HepG2 (cell line): ENCODE results near the gene FBP1. TPM values are rescaled to one million over a fixed set of nuclear protein-coding genes. Genes with fewer than 3 reads are reported as not detected.
A peak's percentile ranks its signal among the peaks of the same experiment; 100 is the strongest.

Experiments
- ATAC-seq: fragments of 200-7000 bp; cut with Tn5 transposase; 3 replicates; pipeline ENCODE4 v1.9.1; 2020; ENCODE audit warnings: mild to moderate bottlenecking, moderate library complexity
- BruUV-seq: library from RNA; stranded (reverse); fragments of 400-500 nt; replicated peaks from 2 replicates; lab custom pipeline; 2021; lab: Mats Ljungman, UMichigan
- CTCF ChIA-PET: fragments of 300-600 bp; formaldehyde crosslinking; extraction: SDS; loops from one replicate; lab custom pipeline; 2021; ENCODE audit warnings: low total read pairs, inconsistent platforms, low intra/inter-chr PET ratio; lab: Yijun Ruan, JAX
- POLR2A ChIA-PET: fragments of 350-600 bp; sonication (Branson Sonifier 250); formaldehyde crosslinking; loops from one replicate; lab custom pipeline; 2020; ENCODE audit warnings: antibody characterized with exemption, inconsistent platforms; lab: Yijun Ruan, JAX
- DNase-seq: peaks from one replicate; pipeline ENCODE4 v3.0.0-alpha.2; 2015; ENCODE audit warnings: low spot score
- FAIRE-seq: peaks from 3 replicates; lab custom pipeline; 2011; peaks lifted over from hg19 to GRCh38; lab: Jason Lieb, UNC
- H2AFZ ChIP-seq: one replicate; pipeline ENCODE4 v1.6.1; 2011; ENCODE audit warnings: low read length, inconsistent platforms
- H3K27ac ChIP-seq: fragments of 300-600 bp; 3 replicates; pipeline ENCODE4 v1.8.0; 2011; ENCODE audit warnings: mixed run types, mild to moderate bottlenecking, mixed read lengths, low read length, inconsistent platforms; ENCODE audit not compliant: insufficient read depth; ENCODE audit errors: extremely low read length
- H3K27me3 ChIP-seq, 2 experiments: fragments of 200-600 bp in 1 of 2; 2 replicates in 1 of 2; 3 replicates in 1 of 2; pipeline versions ENCODE4 v1.6.0 to v1.8.0; 2011; ENCODE audit warnings: low read length in 2 of 2, mild to moderate bottlenecking in 2 of 2, moderate library complexity in 2 of 2, inconsistent platforms in 1 of 2; ENCODE audit not compliant: insufficient read depth in 2 of 2, control insufficient read depth in 1 of 2
- H3K36me3 ChIP-seq, 2 experiments: fragments of 200-600 bp in 1 of 2; replicated peaks in 1 of 2; 2 replicates in 1 of 2; 3 replicates in 1 of 2; pipeline versions ENCODE4 v1.5.1 to v1.8.0; 2011; ENCODE audit warnings: low read length in 2 of 2, inconsistent platforms in 1 of 2; ENCODE audit not compliant: insufficient read depth in 2 of 2, control insufficient read depth in 1 of 2
- H3K4me1 ChIP-seq: 2 replicates; pipeline ENCODE4 v1.5.1; 2012; ENCODE audit warnings: low read length, inconsistent platforms; ENCODE audit not compliant: insufficient read depth
- H3K4me2 ChIP-seq: 2 replicates; pipeline ENCODE4 v1.6.0; 2011; ENCODE audit warnings: low read depth, low read length, inconsistent platforms
- H3K4me3 ChIP-seq, 3 experiments: fragments of 200-600 bp in 1 of 3; sonication (generic), shearing (Covaris generic) in 1 of 3; replicated peaks in 1 of 3; 2 replicates each; pipeline ENCODE4 v1.5.1; 2011 to 2016; ENCODE audit warnings: low read length in 3 of 3, inconsistent platforms in 2 of 3, low read depth in 2 of 3, mild to moderate bottlenecking in 2 of 3, control low read depth in 1 of 3, mixed read lengths in 1 of 3; ENCODE audit not compliant: insufficient read depth in 1 of 3
- H3K79me2 ChIP-seq: one replicate; pipeline ENCODE4 v1.6.1; 2011; ENCODE audit warnings: low read length, inconsistent platforms; ENCODE audit not compliant: insufficient read depth
- H3K9ac ChIP-seq: 2 replicates; pipeline ENCODE4 v1.6.0; 2011; ENCODE audit warnings: mild to moderate bottlenecking, low read depth, low read length, inconsistent platforms; ENCODE audit not compliant: insufficient read depth
- H3K9me3 ChIP-seq: 2 replicates; pipeline ENCODE4 v1.5.1; 2012; ENCODE audit warnings: mild to moderate bottlenecking, low read length
- H4K20me1 ChIP-seq: 2 replicates; pipeline ENCODE4 v1.6.0; 2011; ENCODE audit warnings: inconsistent platforms, mild to moderate bottlenecking, low read length, moderate library complexity; ENCODE audit not compliant: insufficient read depth
- KAT2B ChIP-seq: fragments of 150-350 bp; IDR thresholded peaks from 2 replicates; pipeline ENCODE4 v1.6.1; 2014; ENCODE audit warnings: low read depth, low read length, borderline replicate concordance
- ZNF326 ChIP-seq: sonication (generic); formaldehyde crosslinking; IDR thresholded peaks from 2 replicates; pipeline ENCODE4 v1.4.0; 2020; ENCODE audit warnings: missing genetic modification reagents, borderline replicate concordance
- ZNF644 ChIP-seq: IDR thresholded peaks from 2 replicates; pipeline ENCODE4 v1.6.1; 2016; ENCODE audit warnings: low read depth
- WGBS: methylation state at CpG from one replicate; pipeline ENCODE4 v1.1.6; 2017; ENCODE audit warnings: low lambda C conversion rate; 5-methylcytosine and 5-hydroxymethylcytosine counted together
- in situ Hi-C: cut with HindIII; loops from 2 replicates; pipeline ENCODE4 v1.10.0; 2017; ENCODE audit warnings: low pct_unique_long_range_greater_than_20kb; ENCODE audit not compliant: extremely low pct_ligation_motif_present
- intact Hi-C: fragments of 100-400 bp; cut with micrococcal nuclease; formaldehyde crosslinking; loops from one replicate; pipeline ENCODE4 v1.10.0; 2022; ENCODE audit not compliant: unreplicated experiment
- polyA plus RNA-seq, 8 experiments: library from polyadenylated mRNA; depleted of rRNA in 3 of 8; stranded (reverse) in 7 of 8; unstranded in 1 of 8; fragments of >200 nt; fragmentation: Illumina TruSeq in 4 of 8; extraction: Trizol in 4 of 8; gene quantifications; 2 replicates each; pipeline versions ENCODE4 v1.2.1 to v1.2.3, GENCODE V29; 2011 to 2016; ENCODE audit warnings: low read depth in 4 of 8, missing spikeins in 1 of 8, mixed read lengths in 1 of 8; ENCODE audit not compliant: insufficient read depth in 1 of 8
- total RNA-seq, 5 experiments: library from RNA; depleted of rRNA; stranded (reverse); fragments of >200 nt; fragmentation: Illumina TruSeq; extraction: Trizol; gene quantifications; 2 replicates each; pipeline ENCODE4 v1.2.3, GENCODE V29; 2016; ENCODE audit warnings: low read depth in 1 of 5
- TF ChIP-seq, protein P1 (sequence below), 2 experiments: sonication (generic) in 1 of 2; formaldehyde crosslinking in 1 of 2; IDR thresholded peaks; 2 replicates each; pipeline versions ENCODE4 v1.4.0 to v1.6.1; 2016 to 2020; ENCODE audit warnings: borderline replicate concordance in 1 of 2, low read depth in 1 of 2, mild to moderate bottlenecking in 1 of 2, missing genetic modification reagents in 1 of 2
- TF ChIP-seq, protein P2 (sequence below): sonication (generic); formaldehyde crosslinking; IDR thresholded peaks from 2 replicates; pipeline ENCODE4 v1.5.0; 2020; ENCODE audit warnings: mild to moderate bottlenecking, missing genetic modification reagents, moderate library complexity

The FBP1 gene
- total and polyA plus RNA-seq, 2 of the 13 experiments (the other 11 are each of a cell fraction or from before 2014, with no cell fraction given): 0.29 to 0.53 TPM

DNA sequence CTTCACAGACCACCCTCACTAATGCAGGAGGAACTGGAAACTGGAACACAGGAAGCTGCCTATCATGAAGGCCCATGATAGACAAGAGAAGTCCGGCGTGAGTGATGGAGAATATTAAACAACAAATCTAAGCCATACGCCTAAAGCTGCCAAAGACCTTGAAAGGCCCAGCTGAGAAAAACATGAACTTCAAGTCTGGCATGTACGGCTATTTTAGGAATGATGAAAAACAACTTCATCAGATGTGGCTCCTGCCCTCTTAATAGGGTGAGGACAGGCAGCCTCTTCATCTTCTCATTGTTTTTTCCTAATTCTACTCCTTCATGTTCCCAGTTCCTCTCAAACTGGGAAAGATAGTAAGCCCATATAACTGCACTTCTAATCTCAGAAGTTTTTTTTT, 20.3 kb downstream of the FBP1 start (continued):
- TF ChIP-seq, protein P1, sequence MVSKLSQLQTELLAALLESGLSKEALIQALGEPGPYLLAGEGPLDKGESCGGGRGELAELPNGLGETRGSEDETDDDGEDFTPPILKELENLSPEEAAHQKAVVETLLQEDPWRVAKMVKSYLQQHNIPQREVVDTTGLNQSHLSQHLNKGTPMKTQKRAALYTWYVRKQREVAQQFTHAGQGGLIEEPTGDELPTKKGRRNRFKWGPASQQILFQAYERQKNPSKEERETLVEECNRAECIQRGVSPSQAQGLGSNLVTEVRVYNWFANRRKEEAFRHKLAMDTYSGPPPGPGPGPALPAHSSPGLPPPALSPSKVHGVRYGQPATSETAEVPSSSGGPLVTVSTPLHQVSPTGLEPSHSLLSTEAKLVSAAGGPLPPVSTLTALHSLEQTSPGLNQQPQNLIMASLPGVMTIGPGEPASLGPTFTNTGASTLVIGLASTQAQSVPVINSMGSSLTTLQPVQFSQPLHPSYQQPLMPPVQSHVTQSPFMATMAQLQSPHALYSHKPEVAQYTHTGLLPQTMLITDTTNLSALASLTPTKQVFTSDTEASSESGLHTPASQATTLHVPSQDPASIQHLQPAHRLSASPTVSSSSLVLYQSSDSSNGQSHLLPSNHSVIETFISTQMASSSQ (IDR thresholded peaks at IDR 0.05; ENCODE audit: low read depth): no peak
- TF ChIP-seq, protein P1 (CRISPR knock-in tag; IDR thresholded peaks at IDR 0.05; ENCODE audit: borderline replicate concordance): no peak
- TF ChIP-seq, all 625 proteins: peak for 0

DNA sequence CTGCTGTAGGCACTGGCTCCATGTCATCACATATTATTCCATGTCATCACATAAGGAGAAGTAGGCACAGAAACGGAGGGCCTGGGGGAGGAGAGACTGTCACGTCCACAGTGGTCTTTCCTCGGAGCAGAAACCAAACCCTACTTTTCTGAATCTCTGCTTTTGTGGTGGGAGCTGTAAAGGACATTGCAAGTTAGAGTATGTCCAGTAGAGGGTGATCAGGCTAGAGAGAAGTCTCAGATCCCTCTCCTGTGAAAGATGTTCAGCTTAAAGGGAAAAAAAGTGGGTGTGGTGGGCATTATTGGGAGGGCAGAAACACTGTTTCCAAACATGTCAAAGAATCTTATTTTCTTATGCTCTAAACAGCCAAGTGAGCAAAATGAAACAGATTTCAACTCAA, 26.3 kb downstream of the FBP1 start:
- Histone ChIP-seq H3K36me3 (no peaks in the 10 kb centered on the region), H3K4me3 (no peak overlapping the region), H3K4me1 (peaks cover 44% of the 10 kb centered on the region), H4K20me1 (no peaks in the 10 kb centered on the region), H3K27me3 (no peaks in the 10 kb centered on the region), H3K9ac (no peak overlapping the region), H3K79me2 (no peaks in the 10 kb centered on the region), H3K9me3 (no peaks in the 10 kb centered on the region), H3K27ac (no peak overlapping the region), H3K4me2 (no peak overlapping the region), H2AFZ (no peak overlapping the region)
- intact Hi-C loops: no loop called here
- BruUV-seq: no TSS peak
- CTCF ChIA-PET: no interaction called here
- DNase-seq (no peak), FAIRE-seq (no peak), ATAC-seq (no peak)
- POLR2A ChIA-PET: interaction anchor here (2.0 kb wide), 1 partner anchor 58 kb away, joined by 6 read pairs; the partner anchor contains the start of gene PCAT7
- WGBS: 87% methylated on average over 3 of the region's 3 CpGs
- TF ChIP-seq ZNF326 (CRISPR knock-in tag) (no peak), KAT2B (no peak), ZNF644 (CRISPR knock-in tag) (peak; percentile 53; the same call in 1 of the 2 replicates)
- TF ChIP-seq, protein P2, sequence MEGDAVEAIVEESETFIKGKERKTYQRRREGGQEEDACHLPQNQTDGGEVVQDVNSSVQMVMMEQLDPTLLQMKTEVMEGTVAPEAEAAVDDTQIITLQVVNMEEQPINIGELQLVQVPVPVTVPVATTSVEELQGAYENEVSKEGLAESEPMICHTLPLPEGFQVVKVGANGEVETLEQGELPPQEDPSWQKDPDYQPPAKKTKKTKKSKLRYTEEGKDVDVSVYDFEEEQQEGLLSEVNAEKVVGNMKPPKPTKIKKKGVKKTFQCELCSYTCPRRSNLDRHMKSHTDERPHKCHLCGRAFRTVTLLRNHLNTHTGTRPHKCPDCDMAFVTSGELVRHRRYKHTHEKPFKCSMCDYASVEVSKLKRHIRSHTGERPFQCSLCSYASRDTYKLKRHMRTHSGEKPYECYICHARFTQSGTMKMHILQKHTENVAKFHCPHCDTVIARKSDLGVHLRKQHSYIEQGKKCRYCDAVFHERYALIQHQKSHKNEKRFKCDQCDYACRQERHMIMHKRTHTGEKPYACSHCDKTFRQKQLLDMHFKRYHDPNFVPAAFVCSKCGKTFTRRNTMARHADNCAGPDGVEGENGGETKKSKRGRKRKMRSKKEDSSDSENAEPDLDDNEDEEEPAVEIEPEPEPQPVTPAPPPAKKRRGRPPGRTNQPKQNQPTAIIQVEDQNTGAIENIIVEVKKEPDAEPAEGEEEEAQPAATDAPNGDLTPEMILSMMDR (CRISPR knock-in tag): peak; percentile 12; the same call in 1 of the 2 replicates
- in situ Hi-C loops: no loop called here
